K562 (cell line): ENCODE results near the gene DIMT1. TPM values are rescaled to one million over a fixed set of nuclear protein-coding genes. Genes with fewer than 3 reads are reported as not detected.

Source experiments
- ATAC-seq: fragments of 200-7000 bp; cut with Tn5 transposase; 3 replicates; pipeline ENCODE4 v1.9.1; 2020; ENCODE audit warnings: moderate library complexity
- BruUV-seq: library from RNA; stranded (reverse); fragments of 400-500 nt; replicated peaks from 2 replicates; lab custom pipeline; 2021; lab: Mats Ljungman, UMichigan
- CTCF ChIA-PET: fragments of 300-600 bp; formaldehyde crosslinking; extraction: SDS; loops from one replicate; lab custom pipeline; 2021; ENCODE audit warnings: low intra/inter-chr PET ratio; lab: Yijun Ruan, JAX
- POLR2A ChIA-PET: fragments of 300-600, 350-650 bp; sonication (Branson Sonifier 250); formaldehyde crosslinking; extraction: SDS; loops from one replicate; lab custom pipeline; 2021; ENCODE audit warnings: antibody characterized with exemption, inconsistent platforms; lab: Yijun Ruan, JAX
- DNase-seq, 4 experiments: peaks; one replicate each; pipeline versions ENCODE4 v3.0.0 to v3.0.0-alpha.2; 2011 to 2018; ENCODE audit warnings: low spot score in 3 of 4, mixed read lengths in 3 of 4; ENCODE audit errors: extremely low read depth in 1 of 4
- FAIRE-seq: peaks from 2 replicates; lab custom pipeline; 2011; peaks lifted over from hg19 to GRCh38; lab: Jason Lieb, UNC
- H2AFZ ChIP-seq: 2 replicates; pipeline ENCODE4 v1.6.0; 2011; ENCODE audit warnings: low read depth, low read length, control low read depth, inconsistent platforms
- H3K27ac ChIP-seq: fragments of 200-600 bp; 3 replicates; pipeline ENCODE4 v1.8.0; 2011; ENCODE audit warnings: low read depth, mild to moderate bottlenecking, control low read depth, inconsistent platforms, low read length, moderate library complexity, mixed read lengths; ENCODE audit errors: extremely low read depth
- H3K27me3 ChIP-seq, 2 experiments: fragments of 300-600 bp in 1 of 2; 2 replicates in 1 of 2; 3 replicates in 1 of 2; pipeline versions ENCODE4 v1.6.0 to v1.8.0; 2011; ENCODE audit warnings: inconsistent platforms in 2 of 2, low read length in 2 of 2, mild to moderate bottlenecking in 1 of 2, mixed read lengths in 1 of 2, moderate library complexity in 1 of 2; ENCODE audit not compliant: control insufficient read depth in 2 of 2, insufficient read depth in 2 of 2
- H3K36me3 ChIP-seq: fragments of 300-600 bp; 3 replicates; pipeline ENCODE4 v1.8.0; 2011; ENCODE audit warnings: mild to moderate bottlenecking, low read length, inconsistent platforms; ENCODE audit not compliant: control insufficient read depth, insufficient read depth
- H3K4me1 ChIP-seq, 2 experiments: fragments of 200-600 bp in 1 of 2; replicated peaks in 1 of 2; 2 replicates in 1 of 2; 3 replicates in 1 of 2; pipeline versions ENCODE4 v1.5.1 to v1.8.0; 2011; ENCODE audit warnings: inconsistent platforms in 2 of 2, low read length in 2 of 2, mild to moderate bottlenecking in 1 of 2, mixed read lengths in 1 of 2, moderate library complexity in 1 of 2; ENCODE audit not compliant: control insufficient read depth in 2 of 2, insufficient read depth in 2 of 2
- H3K4me2 ChIP-seq: 2 replicates; pipeline ENCODE4 v1.6.1; 2011; ENCODE audit warnings: low read length, control low read depth, inconsistent platforms, mixed read lengths; ENCODE audit not compliant: insufficient read depth
- H3K4me3 ChIP-seq: fragments of 200-600 bp; sonication (generic), shearing (Covaris generic); 2 replicates; pipeline ENCODE4 v1.5.1; 2016; ENCODE audit warnings: control low read depth, inconsistent platforms
- H3K79me2 ChIP-seq: fragments of 200-600 bp; 3 replicates; pipeline ENCODE4 v1.8.0; 2011; ENCODE audit warnings: low read length, inconsistent platforms; ENCODE audit not compliant: control insufficient read depth, insufficient read depth
- H3K9ac ChIP-seq, 2 experiments: 2 replicates each; pipeline versions ENCODE4 v1.6.0 to v1.6.1; 2011; ENCODE audit warnings: low read depth in 2 of 2, low read length in 2 of 2, control low read depth in 1 of 2, inconsistent platforms in 1 of 2, mild to moderate bottlenecking in 1 of 2, mixed read lengths in 1 of 2; ENCODE audit not compliant: insufficient read depth in 1 of 2
- H3K9me1 ChIP-seq: one replicate; pipeline ENCODE4 v1.6.0; 2011; ENCODE audit warnings: inconsistent platforms, mild to moderate bottlenecking, low read length, moderate library complexity; ENCODE audit not compliant: control insufficient read depth, insufficient read depth
- H3K9me3 ChIP-seq: replicated peaks from 2 replicates; pipeline ENCODE4 v1.5.1; 2011; ENCODE audit warnings: low read depth, low read length, inconsistent platforms; ENCODE audit not compliant: control insufficient read depth, insufficient read depth
- H4K20me1 ChIP-seq: replicated peaks from 2 replicates; pipeline ENCODE4 v1.6.1; 2011; ENCODE audit warnings: low read length, inconsistent platforms, mixed read lengths; ENCODE audit not compliant: control insufficient read depth, insufficient read depth
- ATF3 ChIP-seq, 2 experiments: fragments of 450-650 bp in 1 of 2; sonication (generic) in 1 of 2; formaldehyde crosslinking in 1 of 2; IDR thresholded peaks in 1 of 2; conservative IDR thresholded peaks in 1 of 2; 2 replicates each; pipeline versions ENCODE4 v1.6.1 to v1.8.1; 2016 to 2023; ENCODE audit warnings: mild to moderate bottlenecking in 2 of 2, moderate library complexity in 2 of 2, inconsistent platforms in 1 of 2, missing genetic modification reagents in 1 of 2
- CEBPG ChIP-seq, 3 experiments: fragments of 200-800 bp in 1 of 3; sonication (Bioruptor generic) in 1 of 3; sonication (generic) in 1 of 3; formaldehyde crosslinking in 1 of 3; IDR thresholded peaks in 2 of 3; conservative IDR thresholded peaks in 1 of 3; 2 replicates each; pipeline versions ENCODE4 v1.6.1 to v1.8.0; 2016 to 2022; ENCODE audit warnings: missing compliant biosample characterization in 2 of 3, missing genetic modification characterization in 2 of 3, mild to moderate bottlenecking in 1 of 3, missing genetic modification reagents in 1 of 3
- HSF4 ChIP-seq: fragments of 250-450 bp; sonication (Bioruptor Pico); IDR thresholded peaks from 2 replicates; pipeline ENCODE4 v2.1.2; 2022; ENCODE audit warnings: mild to moderate bottlenecking, moderate library complexity, borderline replicate concordance
- POLR2H ChIP-seq: IDR thresholded peaks from 2 replicates; pipeline ENCODE4 v1.6.1; 2016; ENCODE audit warnings: missing genetic modification characterization, low read depth, mild to moderate bottlenecking, control low read depth, missing compliant biosample characterization, moderate library complexity
- TAF1 ChIP-seq: IDR thresholded peaks from 2 replicates; pipeline ENCODE4 v1.6.1; 2011; ENCODE audit warnings: mild to moderate bottlenecking, low read length, moderate library complexity; ENCODE audit not compliant: insufficient read depth, control insufficient read depth, severe bottlenecking; ENCODE audit errors: extremely low read depth
- WGBS: fragments of 100-300 bp; shearing (Covaris generic); methylation state at CpG from one replicate; pipeline ENCODE4 v1.1.6; 2016; ENCODE audit warnings: low coverage, mixed read lengths; ENCODE audit not compliant: insufficient coverage; ENCODE audit errors: missing lambda C conversion rate; 5-methylcytosine and 5-hydroxymethylcytosine counted together
- in situ Hi-C: fragments of 300-500 bp; cut with MboI; formaldehyde crosslinking; loops from 4 replicates; pipeline ENCODE4 v1.15.0; 2018; ENCODE audit warnings: inconsistent platforms, mixed read lengths
- intact Hi-C: fragments of 100-400 bp; cut with micrococcal nuclease; formaldehyde crosslinking; loops from 2 replicates; pipeline ENCODE4 v1.14.2; 2022
- polyA plus RNA-seq, 8 experiments: library from polyadenylated mRNA; depleted of rRNA in 4 of 8; stranded (reverse) in 5 of 8; unstranded in 3 of 8; fragments of >200 nt; fragmentation: Nextera tagmentation in 2 of 8; fragmentation: Illumina TruSeq in 1 of 8; extraction: Ambion mirVana in 2 of 8; extraction: Trizol in 1 of 8; gene quantifications; 2 replicates each; pipeline versions ENCODE4 v1.2.1 to v1.2.3, GENCODE V29; 2011 to 2014; ENCODE audit warnings: inconsistent platforms in 1 of 8, missing spikeins in 1 of 8
- total RNA-seq, 7 experiments: library from RNA; depleted of rRNA in 6 of 7; stranded (reverse); fragments of >200 nt in 6 of 7; fragmentation: Illumina TruSeq in 2 of 7; extraction: Trizol in 2 of 7; gene quantifications; 2 replicates each; pipeline versions ENCODE4 v1.2.1 to v1.2.3, GENCODE V29; 2011 to 2021; ENCODE audit warnings: low replicate concordance in 1 of 7

DIMT1 gene
- total and polyA plus RNA-seq, 9 of the 15 experiments (the other 6 are each of a cell fraction or from before 2014, with no cell fraction given) = 28.9 to 85.3 (median 54.1) TPM

- no peak overlapping the region for H3K27ac ChIP-seq
- H4K20me1 ChIP-seq = no peaks in the 10 kb centered on the region
- H3K36me3 ChIP-seq = peaks cover 28% of the 10 kb centered on the region; the same call in 2 of the 3 replicates
- WGBS = 100% methylated on average over 1 of the region's 1 CpG
- H3K4me1 ChIP-seq = peaks cover 14 to 25% of the 10 kb centered on the region in 2 experiments
- no peaks in the 10 kb centered on the region for H3K9me1 ChIP-seq
- ChIA-PET CTCF (no interaction called here), POLR2A (interaction anchor here (0.6 to 2.5 kb wide), 4 partner anchors 9 to 69 kb away, joined by 3 to 7 read pairs (median 6); partner anchors contain the start of gene IPO11)
- ATAC-seq = no peak
- no peaks in the 10 kb centered on the region; a peak in 1 of 5 replicates for H3K27me3 ChIP-seq
- H3K4me3 ChIP-seq = no peak overlapping the region
- no peak for DNase-seq
- H2AFZ ChIP-seq = no peak overlapping the region
- intact Hi-C loops = no loop called here
- FAIRE-seq = no peak
- in situ Hi-C loops = no loop called here
- peaks cover 97% of the 10 kb centered on the region for H3K79me2 ChIP-seq
- H3K9ac ChIP-seq = no peak overlapping the region
- H3K4me2 ChIP-seq = no peak overlapping the region
- no peaks in the 10 kb centered on the region for H3K9me3 ChIP-seq
- no peak for TF ChIP-seq HSF4 (CRISPR knock-in tag)
- peak; percentile 67 for TF ChIP-seq ATF3 (IDR thresholded peaks at IDR 0.05)
- TF ChIP-seq ATF3 (CRISPR knock-in tag; conservative IDR thresholded peaks at IDR 0.05) = no peak
- TF ChIP-seq POLR2H = no peak
- no peak for TF ChIP-seq TAF1
- TF ChIP-seq CEBPG (CRISPR knock-in tag; IDR thresholded peaks at IDR 0.05) = no peak
- TF ChIP-seq CEBPG (tag; conservative IDR thresholded peaks at IDR 0.05 in 1 of 2, IDR thresholded peaks at IDR 0.05 in 1 of 2) = peak; percentile 45 to 82; a peak in 3 of 4 replicates
- BruUV-seq = no TSS peak
These were observed 21.1 kb upstream of the DIMT1 start for GRCh38 chr5:62424763-62425162.
